NCI-H524 (cell line): ENCODE measurements around the gene EIF4G3.
"Not testable (repeated sequence)": the region's sequence is repeated elsewhere in the genome, so short reads cannot be mapped to it uniquely, and the experiment has no call there.

Source experiments
- DNase-seq, 2 experiments: peaks; one replicate each; lab custom pipeline; 2025; lab: John Stamatoyannopoulos, UW

EIF4G3 gene

GRCh38 chr1:21066356-21067012, 110.2 kb downstream of the EIF4G3 start:
- DNase-seq: no peak

DNA sequence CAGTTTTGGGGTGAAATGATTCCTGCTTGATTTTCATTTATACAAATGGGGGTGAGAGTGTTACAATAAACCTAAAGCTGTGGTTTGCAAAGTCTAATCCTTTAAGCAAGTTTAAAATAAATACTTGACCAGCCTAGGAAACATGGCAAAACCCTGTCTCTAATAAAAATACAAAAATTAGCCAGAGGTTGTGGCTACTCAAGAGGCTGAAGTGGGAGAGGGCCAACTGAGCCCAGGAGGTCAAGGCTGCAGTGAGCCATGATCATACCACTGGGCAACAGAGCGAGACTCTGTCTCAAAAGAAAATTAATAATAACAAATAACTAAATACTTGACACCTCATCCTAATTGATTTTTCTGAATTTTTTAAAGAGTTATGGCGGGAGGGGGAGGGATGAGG, 110.8 kb downstream of the EIF4G3 start:
- no peak for DNase-seq

DNA sequence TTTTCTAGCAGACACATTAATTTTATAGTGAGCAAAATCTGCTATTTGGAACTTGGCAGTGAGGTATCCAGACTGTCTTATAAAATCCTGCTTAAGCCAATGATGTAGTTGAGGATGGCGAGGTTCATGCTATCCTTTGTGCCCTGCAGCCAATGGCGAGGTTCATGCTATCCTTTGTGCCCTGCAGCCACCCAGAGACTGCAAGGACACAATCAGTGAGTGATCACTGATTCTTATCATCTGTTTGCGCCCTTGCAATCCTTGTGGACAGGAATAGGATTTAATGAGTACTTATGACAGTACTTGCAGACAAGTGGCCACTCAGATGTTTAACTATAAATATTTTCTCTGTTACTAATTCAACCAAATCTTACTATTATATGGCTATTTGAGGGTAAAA, 112.6 kb downstream of the EIF4G3 start:
- DNase-seq: no peak

GRCh38 chr1:21060523-21060922, 116.2 kb downstream of the EIF4G3 start:
- no peak for DNase-seq

- no peak for DNase-seq
Observed at GRCh38 chr1:21059021-21059420, 117.7 kb downstream of the EIF4G3 start.

DNA sequence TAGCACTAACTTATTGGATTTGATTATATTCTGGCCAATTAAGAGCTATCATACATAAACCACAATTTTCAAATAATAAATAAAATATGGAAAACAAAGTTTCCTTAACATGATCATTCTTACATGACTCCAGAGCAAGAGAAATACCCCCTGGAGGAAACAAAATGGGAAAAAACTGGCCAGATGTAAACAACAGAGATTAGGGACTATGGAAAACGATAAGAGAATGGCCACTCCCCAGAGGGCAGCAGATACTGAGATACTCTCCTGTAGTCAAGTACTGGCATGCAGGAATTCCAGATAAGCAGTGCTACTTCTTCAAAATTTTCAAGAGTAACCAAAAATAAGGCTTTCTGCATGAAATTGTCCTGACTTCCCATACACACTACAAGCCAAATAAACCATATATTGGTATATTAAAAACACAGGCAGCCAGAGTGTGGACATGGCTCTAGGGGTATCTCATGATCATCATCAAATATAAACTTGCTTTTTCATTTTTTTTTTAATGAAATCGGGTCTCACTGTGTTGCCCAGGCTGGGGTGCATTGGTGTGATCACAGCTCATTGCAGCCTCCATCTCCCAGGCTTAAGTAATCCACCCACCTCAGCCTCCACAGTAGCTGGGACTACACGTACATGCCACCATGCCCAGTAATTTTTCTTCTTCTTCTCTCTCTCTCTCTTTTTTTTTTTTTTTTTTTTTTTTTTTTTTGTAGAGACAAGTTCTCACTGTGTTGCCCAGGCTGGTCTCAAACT, 118.5 kb downstream of the EIF4G3 start:
- no peak for DNase-seq

DNA sequence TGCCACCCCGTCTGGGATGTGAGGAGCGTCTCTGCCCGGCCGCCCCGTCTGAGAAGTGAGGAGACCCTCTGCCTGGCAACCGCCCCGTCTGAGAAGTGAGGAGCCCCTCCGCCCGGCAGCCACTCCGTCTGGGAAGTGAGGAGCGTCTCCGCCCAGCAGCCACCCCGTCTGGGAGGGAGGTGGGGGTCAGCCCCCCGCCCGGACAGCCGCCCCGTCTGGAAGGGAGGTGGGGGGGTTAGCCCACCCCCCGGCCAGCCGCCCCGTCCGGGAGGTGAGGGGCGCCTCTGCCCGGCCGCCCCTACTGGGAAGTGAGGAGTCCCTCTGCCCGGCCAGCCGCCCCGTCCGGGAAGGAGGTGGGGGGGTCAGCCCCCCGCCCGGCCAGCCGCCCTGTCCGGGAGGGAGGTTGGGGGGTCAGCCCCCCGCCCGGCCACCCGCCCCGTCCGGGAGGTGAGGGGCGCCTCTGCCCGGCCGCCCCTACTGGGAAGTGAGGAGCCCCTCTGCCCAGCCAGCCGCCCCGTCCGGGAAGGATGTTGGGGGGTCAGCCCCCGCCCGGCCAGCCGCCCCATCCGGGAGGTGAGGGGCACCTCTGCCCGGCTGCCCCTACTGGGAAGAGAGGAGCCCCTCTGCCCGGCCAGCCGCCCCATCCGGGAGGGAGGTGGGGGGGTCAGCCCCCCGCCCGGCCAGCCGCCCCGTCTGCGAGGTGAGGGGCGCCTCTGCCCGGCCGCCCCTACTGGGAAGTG, 123.3 kb downstream of the EIF4G3 start:
- DNase-seq: not testable (repeated sequence)

GRCh38 chr1:21052034-21052433, 124.7 kb downstream of the EIF4G3 start:
- no peak for DNase-seq

- DNase-seq: no peak
Observed at GRCh38 chr1:21051177-21051825, 125.4 kb downstream of the EIF4G3 start.

- DNase-seq: no peak
Observed at GRCh38 chr1:21050031-21050430, 126.7 kb downstream of the EIF4G3 start.

DNA sequence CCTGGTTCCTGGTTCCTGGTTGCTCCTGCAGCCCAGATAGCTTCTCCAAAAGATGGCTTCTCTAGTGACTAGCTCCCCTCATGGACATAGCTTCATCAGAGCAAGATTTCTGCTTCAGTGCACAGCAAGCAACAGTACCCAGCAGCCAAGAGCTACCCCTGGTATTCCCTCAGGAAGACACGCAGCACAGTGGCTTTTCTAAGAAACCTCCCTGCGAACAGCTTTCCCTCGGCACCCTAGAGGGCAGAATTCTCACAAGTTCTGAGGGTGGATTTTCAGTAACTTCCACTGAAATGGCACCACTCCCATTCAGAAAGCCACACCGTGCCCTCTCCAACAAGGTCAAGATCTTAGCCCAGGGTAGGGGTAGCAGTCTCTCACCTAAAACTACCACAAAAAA, 128.2 kb downstream of the EIF4G3 start:
- no peak for DNase-seq

- no peak for DNase-seq
Observed at GRCh38 chr1:21046132-21046531, 130.6 kb downstream of the EIF4G3 start.

DNA sequence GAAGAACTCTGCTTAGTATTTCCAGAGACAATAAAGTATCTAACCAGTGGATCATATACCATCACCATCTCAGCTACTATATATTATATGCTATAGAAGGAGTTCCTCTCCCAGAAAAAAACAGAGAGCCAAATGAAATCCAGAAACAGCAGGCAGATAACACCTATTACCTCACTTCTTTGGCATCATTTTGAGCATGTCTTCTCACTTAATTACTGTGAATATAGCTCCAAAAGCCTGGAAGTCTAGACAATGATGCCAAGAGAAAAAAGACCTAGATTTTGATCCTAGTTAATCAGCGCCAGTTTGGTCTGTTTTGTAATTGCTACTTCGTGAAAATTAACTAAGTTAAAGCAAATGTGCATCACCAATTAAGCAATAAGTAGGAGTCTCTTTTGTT, 131.3 kb downstream of the EIF4G3 start:
- DNase-seq: no peak

DNA sequence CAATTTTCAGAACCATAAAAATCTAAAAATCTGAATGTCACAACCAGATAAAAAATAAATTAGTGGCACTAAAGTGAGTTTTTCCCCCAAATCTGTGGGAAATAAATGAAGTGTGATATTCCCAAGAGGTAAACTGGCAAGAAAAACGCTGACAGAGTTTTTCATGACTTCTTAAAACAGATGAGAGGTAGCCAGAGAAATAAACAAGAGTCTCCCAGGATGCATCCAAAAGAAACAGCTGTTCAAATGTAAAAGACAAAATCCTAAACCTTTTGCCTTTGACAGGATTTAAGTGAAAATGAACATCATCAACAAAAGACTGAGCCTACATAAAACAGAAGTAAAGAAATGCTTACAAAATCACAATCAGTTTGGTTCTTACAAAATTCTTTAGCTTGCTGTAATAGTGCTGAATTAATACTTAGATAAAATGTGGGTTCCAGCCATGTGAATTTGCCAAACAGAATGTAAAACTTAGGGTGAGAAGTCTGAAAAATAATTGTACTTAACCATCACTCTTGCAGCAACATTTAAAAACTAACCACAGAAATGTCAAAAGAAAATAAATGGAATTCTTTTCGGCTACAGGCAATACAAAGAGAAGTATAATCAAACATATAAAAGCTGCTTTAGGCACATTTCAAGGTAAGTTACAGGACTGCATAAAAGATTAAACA, 133.6 kb downstream of the EIF4G3 start:
- no peak for DNase-seq

- no peak for DNase-seq
Observed at GRCh38 chr1:21041541-21041940, 135.2 kb downstream of the EIF4G3 start.

DNA sequence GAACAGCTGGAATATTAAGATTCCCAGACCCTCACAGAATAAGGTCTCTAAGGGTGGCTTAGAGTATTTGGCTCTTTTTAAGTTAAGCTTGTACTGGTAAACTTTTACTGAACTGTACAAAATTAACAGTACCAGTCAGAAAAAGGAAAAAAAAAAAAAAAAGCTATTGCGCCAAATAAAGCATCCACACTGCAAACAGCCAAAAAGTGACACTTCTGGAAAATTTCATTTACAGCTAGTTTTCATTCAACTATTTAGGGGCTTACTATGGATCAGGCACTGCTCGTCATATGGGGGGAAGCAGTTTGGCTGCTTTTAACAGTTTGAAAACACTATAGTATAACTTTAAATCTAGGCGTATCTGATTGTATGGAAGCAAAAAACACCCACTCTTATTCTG, 139.6 kb downstream of the EIF4G3 start:
- DNase-seq: no peak

GRCh38 chr1:21035794-21036193, 140.9 kb downstream of the EIF4G3 start:
- DNase-seq: no peak

GRCh38 chr1:21034725-21035628, 141.7 kb downstream of the EIF4G3 start:
- DNase-seq: no peak

DNA sequence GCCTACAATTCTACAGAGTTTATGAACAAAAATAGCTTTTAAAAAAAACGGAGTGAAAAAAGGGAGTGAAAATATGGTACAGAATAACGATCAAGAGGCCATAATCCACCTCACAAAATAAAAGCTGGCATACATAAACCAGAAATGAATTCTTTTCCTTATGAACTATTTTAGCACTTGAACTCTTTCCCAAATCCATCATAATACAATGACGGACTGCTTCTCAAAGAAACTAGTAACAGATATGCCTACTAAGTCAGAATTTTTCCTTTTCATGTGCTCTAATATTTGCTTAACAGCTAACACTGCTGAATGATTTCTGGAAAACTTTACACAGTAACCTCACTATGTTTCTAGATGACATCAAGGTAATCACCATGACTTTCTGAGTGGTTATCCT, 144.0 kb downstream of the EIF4G3 start:
- DNase-seq: no peak

DNA sequence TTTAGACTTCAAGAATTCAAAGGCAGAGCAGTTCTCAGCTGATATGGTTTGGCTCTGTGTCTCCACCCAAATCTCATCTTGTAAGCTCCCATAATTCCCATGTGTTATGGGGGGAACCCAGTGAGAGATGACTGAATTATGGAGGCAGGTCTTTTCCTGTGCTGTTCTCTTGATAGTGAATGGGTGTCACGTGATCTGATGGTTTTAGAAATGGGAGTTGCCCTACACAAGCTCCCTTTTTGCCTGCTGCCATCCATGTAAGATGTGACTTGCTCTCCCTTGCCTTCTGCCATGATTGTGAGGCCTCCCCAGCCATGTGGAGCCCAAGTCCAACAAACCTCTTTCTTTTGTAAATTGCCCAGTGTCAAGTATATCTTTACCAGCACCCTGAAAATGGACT, 146.5 kb downstream of the EIF4G3 start:
- DNase-seq: no peak
